ENCODE results near the gene SPAG6. TPM values are rescaled to one million over a fixed set of nuclear protein-coding genes. Genes with fewer than 3 reads are reported as not detected.

The SPAG6 gene
- total RNA-seq, 1 experiment from 2014 or later, result not detected

- DNase-seq (ENCODE audit: extremely low read depth, low read depth), result no peak
Measured at GRCh38 chr10:22455068-22455857, 110.0 kb downstream of the SPAG6 start.

GRCh38 chr10:22456486-22456885 is 111.2 kb downstream of the SPAG6 start:
- DNase-seq (ENCODE audit: extremely low read depth, low read depth), result no peak

- DNase-seq (ENCODE audit: extremely low read depth, low read depth), result no peak
Measured at GRCh38 chr10:22458272-22459038, 113.2 kb downstream of the SPAG6 start.

- no peak for DNase-seq (ENCODE audit: extremely low read depth, low read depth)
Measured at GRCh38 chr10:22459496-22459895, 114.2 kb downstream of the SPAG6 start.

GRCh38 chr10:22460101-22460500 is 114.8 kb downstream of the SPAG6 start:
- DNase-seq (ENCODE audit: extremely low read depth, low read depth), result no peak

GRCh38 chr10:22460531-22461403 is 115.5 kb downstream of the SPAG6 start:
- no peak for DNase-seq (ENCODE audit: extremely low read depth, low read depth)

GRCh38 chr10:22461891-22462290 is 116.6 kb downstream of the SPAG6 start:
- DNase-seq (ENCODE audit: extremely low read depth, low read depth), result no peak

GRCh38 chr10:22463255-22463654 is 118.0 kb downstream of the SPAG6 start:
- no peak for DNase-seq (ENCODE audit: extremely low read depth, low read depth)

GRCh38 chr10:22464966-22465629 is 119.8 kb downstream of the SPAG6 start:
- no peak for DNase-seq (ENCODE audit: extremely low read depth, low read depth)

GRCh38 chr10:22466763-22467334 is 121.6 kb downstream of the SPAG6 start:
- DNase-seq (ENCODE audit: extremely low read depth, low read depth), result no peak

Small RNA genes within 50 kb of the gene (small RNA-seq; reads per million reads assigned to genes)
- gene AL158211.3, result 0.10 to 0.18 reads per million in 2 experiments

Other genes starting within 250 kb of the SPAG6 start
- not detected in 2 replicates for gene EBLN1, start 127.5 kb upstream of the SPAG6 start, total RNA-seq (2014; rRNA removed; shearing (Covaris generic))
- gene COMMD3, start 29.1 kb upstream of the SPAG6 start, total RNA-seq (2014; rRNA removed; shearing (Covaris generic)), result 35.6 and 41.9 TPM in 2 replicates
- 44.4 and 46.9 TPM in 2 replicates for gene BMI1, start 24.4 kb upstream of the SPAG6 start, total RNA-seq (2014; rRNA removed; shearing (Covaris generic))

Measured in NCI-H460 (cell line).